CD4-positive, CD25-positive, alpha-beta regulatory T cell (primary cell): ENCODE results near the gene C9. TPM values are rescaled to one million over a fixed set of nuclear protein-coding genes. Genes with fewer than 3 reads are reported as not detected.
"Not testable (repeated sequence)": the region's sequence is repeated elsewhere in the genome, so short reads cannot be mapped to it uniquely, and the experiment has no call there.

ENCODE experiments used
- ATAC-seq, 2 donors: fragments of 150-1000 bp; cut with Tn5 transposase; one replicate each; pipeline ENCODE4 v1.10.0; 2021; ENCODE audit warnings: low read depth in 2 of 2, moderate number of reproducible peaks in 2 of 2, moderate library complexity in 1 of 2
- DNase-seq, 3 donors: peaks; one replicate each; pipeline versions ENCODE4 v3.0.0 to v3.0.0-alpha.2; 2012 to 2022; ENCODE audit warnings: mixed read lengths in 1 of 3
- H3K27ac ChIP-seq: one replicate; pipeline ENCODE4 v1.7.0; 2013; ENCODE audit warnings: mild to moderate bottlenecking, low read length; ENCODE audit not compliant: insufficient read depth, poor library complexity, severe bottlenecking
- H3K27me3 ChIP-seq: one replicate; pipeline ENCODE4 v1.7.0; 2013; ENCODE audit warnings: low read length; ENCODE audit not compliant: control insufficient read depth, insufficient read depth
- H3K36me3 ChIP-seq: one replicate; pipeline ENCODE4 v1.7.0; 2013; ENCODE audit warnings: mild to moderate bottlenecking, low read length, moderate library complexity; ENCODE audit not compliant: control insufficient read depth, insufficient read depth
- H3K4me1 ChIP-seq: 2 replicates; pipeline ENCODE4 v1.7.0; 2013; ENCODE audit warnings: mild to moderate bottlenecking, low read length; ENCODE audit not compliant: insufficient read depth, control insufficient read depth, poor library complexity, severe bottlenecking
- H3K4me3 ChIP-seq: one replicate; pipeline ENCODE4 v1.7.0; 2013; ENCODE audit warnings: low read depth, mild to moderate bottlenecking, low read length, moderate library complexity
- H3K9me3 ChIP-seq, 2 experiments: 1 replicate in 1 of 2; 2 replicates in 1 of 2; pipeline ENCODE4 v1.7.0; 2013; ENCODE audit warnings: low read length in 2 of 2, mild to moderate bottlenecking in 1 of 2, moderate library complexity in 1 of 2; ENCODE audit not compliant: control insufficient read depth in 2 of 2
- H3K27ac Mint-ChIP-seq, 3 donors: one replicate each; pipeline ENCODE4 v1.8.0; 2020 to 2022; ENCODE audit warnings: mild to moderate bottlenecking in 3 of 3, mixed read lengths in 3 of 3, moderate library complexity in 2 of 3
- H3K27me3 Mint-ChIP-seq: one replicate; pipeline ENCODE4 v1.8.0; 2022; ENCODE audit warnings: mild to moderate bottlenecking, mixed read lengths
- H3K36me3 Mint-ChIP-seq: one replicate; pipeline ENCODE4 v1.8.0; 2020; ENCODE audit warnings: mixed read lengths
- H3K4me1 Mint-ChIP-seq, 4 donors: one replicate each; pipeline ENCODE4 v1.8.0; 2020 to 2022; ENCODE audit warnings: mixed read lengths in 4 of 4, mild to moderate bottlenecking in 1 of 4
- H3K4me3 Mint-ChIP-seq, 4 donors: one replicate each; pipeline ENCODE4 v1.8.0; 2020 to 2022; ENCODE audit warnings: mild to moderate bottlenecking in 4 of 4, mixed read lengths in 4 of 4, moderate library complexity in 3 of 4
- H3K9me3 Mint-ChIP-seq, 7 donors: one replicate each; pipeline ENCODE4 v1.8.0; 2020 to 2022; ENCODE audit warnings: mixed read lengths in 7 of 7, mild to moderate bottlenecking in 3 of 7, moderate library complexity in 2 of 7
- polyA plus RNA-seq, 4 donors: library from polyadenylated mRNA; unstranded; fragments of 300-500 nt; fragmentation: Illumina TruSeq; gene quantifications; one replicate each; pipeline ENCODE4 v1.2.3, GENCODE V29; 2021
- total RNA-seq: library from RNA; stranded (reverse); gene quantifications from one replicate; pipeline ENCODE4 v1.2.3, GENCODE V29; 2022

Gene C9
- total and polyA plus RNA-seq, 5 donors from 2014 or later = not detected

GRCh38 chr5:39323542-39323941, 40.8 kb downstream of the C9 start:
- H3K36me3 ChIP-seq = no peaks in the 10 kb centered on the region
- no peaks in the 10 kb centered on the region for H3K4me1 ChIP-seq
- DNase-seq (no peak), ATAC-seq (no peak)
- Mint-ChIP-seq H3K4me3 (no peak overlapping the region), H3K27ac (no peak overlapping the region), H3K27me3 (peaks cover 25% of the 10 kb centered on the region), H3K9me3 (peaks cover 0 to 4% (median 3%) of the 10 kb centered on the region in 7 donors), H3K36me3 (peaks cover 8% of the 10 kb centered on the region), H3K4me1 (no peaks in the 10 kb centered on the region)
- H3K4me3 ChIP-seq = no peak overlapping the region
- no peaks in the 10 kb centered on the region for H3K9me3 ChIP-seq
- H3K27ac ChIP-seq = no peak overlapping the region
- peaks cover 26% of the 10 kb centered on the region for H3K27me3 ChIP-seq

- Histone ChIP-seq H3K27me3 (peaks cover 26% of the 10 kb centered on the region), H3K9me3 (no peaks in the 10 kb centered on the region), H3K36me3 (no peaks in the 10 kb centered on the region), H3K27ac (no peak overlapping the region), H3K4me1 (no peaks in the 10 kb centered on the region), H3K4me3 (no peak overlapping the region)
- DNase-seq = no peak
- H3K36me3 Mint-ChIP-seq = peaks cover 8% of the 10 kb centered on the region
- H3K27me3 Mint-ChIP-seq = peaks cover 31% of the 10 kb centered on the region
- H3K4me1 Mint-ChIP-seq = peaks cover 0 to 8% (median 4%) of the 10 kb centered on the region in 4 donors
- no peak overlapping the region for H3K4me3 Mint-ChIP-seq
- H3K27ac Mint-ChIP-seq = no peak overlapping the region
- ATAC-seq = no peak
- peaks cover 0 to 10% (median 3%) of the 10 kb centered on the region in 7 donors for H3K9me3 Mint-ChIP-seq
Observed at GRCh38 chr5:39319395-39319794, 44.9 kb downstream of the C9 start.

GRCh38 chr5:39316464-39316863, 47.8 kb downstream of the C9 start:
- not testable (repeated sequence) for H3K27ac Mint-ChIP-seq, H3K4me1 Mint-ChIP-seq, ATAC-seq, H3K36me3 ChIP-seq, H3K9me3 ChIP-seq, H3K4me3 ChIP-seq, H3K4me1 ChIP-seq, H3K4me3 Mint-ChIP-seq, DNase-seq, H3K9me3 Mint-ChIP-seq, H3K27ac ChIP-seq, H3K36me3 Mint-ChIP-seq
- peaks cover 39% of the 10 kb centered on the region for H3K27me3 Mint-ChIP-seq
- peaks cover 17% of the 10 kb centered on the region for H3K27me3 ChIP-seq

GRCh38 chr5:39315995-39316394, 48.3 kb downstream of the C9 start:
- peaks cover 0 to 8% (median 4%) of the 10 kb centered on the region in 4 donors for H3K4me1 Mint-ChIP-seq
- peaks cover 8% of the 10 kb centered on the region for H3K36me3 Mint-ChIP-seq
- H3K4me3 Mint-ChIP-seq = no peak overlapping the region
- H3K36me3 ChIP-seq = no peaks in the 10 kb centered on the region
- DNase-seq (no peak), ATAC-seq (no peak)
- no peak overlapping the region for H3K27ac ChIP-seq
- peaks cover 13% of the 10 kb centered on the region for H3K27me3 ChIP-seq
- peaks cover 38% of the 10 kb centered on the region for H3K27me3 Mint-ChIP-seq
- no peaks in the 10 kb centered on the region for H3K9me3 ChIP-seq
- peaks cover 0 to 10% (median 3%) of the 10 kb centered on the region in 7 donors for H3K9me3 Mint-ChIP-seq
- H3K27ac Mint-ChIP-seq = no peak overlapping the region
- no peak overlapping the region for H3K4me3 ChIP-seq
- H3K4me1 ChIP-seq = no peaks in the 10 kb centered on the region

- Mint-ChIP-seq H3K27ac (no peak overlapping the region), H3K27me3 (peaks cover 27% of the 10 kb centered on the region), H3K4me1 (peaks cover 0 to 8% (median 4%) of the 10 kb centered on the region in 4 donors), H3K4me3 (no peak overlapping the region), H3K36me3 (no peaks in the 10 kb centered on the region), H3K9me3 (peaks cover 0 to 7% (median 3%) of the 10 kb centered on the region in 7 donors)
- Histone ChIP-seq H3K36me3 (no peaks in the 10 kb centered on the region), H3K4me3 (no peak overlapping the region), H3K4me1 (no peaks in the 10 kb centered on the region), H3K27me3 (peaks cover 6% of the 10 kb centered on the region), H3K9me3 (no peaks in the 10 kb centered on the region), H3K27ac (no peak overlapping the region)
- ATAC-seq (no peak), DNase-seq (no peak)
Observed at GRCh38 chr5:39314591-39314990, 49.7 kb downstream of the C9 start.

GRCh38 chr5:39309534-39309933, 54.8 kb downstream of the C9 start:
- Mint-ChIP-seq H3K4me3 (no peak overlapping the region), H3K36me3 (peaks cover 3% of the 10 kb centered on the region), H3K27me3 (peaks cover 37% of the 10 kb centered on the region), H3K9me3 (peaks cover 0 to 3% (median 0%) of the 10 kb centered on the region in 7 donors), H3K4me1 (no peaks in the 10 kb centered on the region), H3K27ac (no peak overlapping the region)
- no peaks in the 10 kb centered on the region for H3K36me3 ChIP-seq
- no peak overlapping the region for H3K4me3 ChIP-seq
- no peak for ATAC-seq
- no peaks in the 10 kb centered on the region for H3K4me1 ChIP-seq
- no peak for DNase-seq
- H3K9me3 ChIP-seq = no peaks in the 10 kb centered on the region
- peaks cover 5% of the 10 kb centered on the region for H3K27me3 ChIP-seq
- no peak overlapping the region for H3K27ac ChIP-seq

- Histone ChIP-seq H3K4me3 (no peak overlapping the region), H3K4me1 (no peaks in the 10 kb centered on the region), H3K27ac (no peak overlapping the region), H3K27me3 (peaks cover 2% of the 10 kb centered on the region), H3K9me3 (peaks cover 9 to 11% of the 10 kb centered on the region in 2 experiments), H3K36me3 (no peaks in the 10 kb centered on the region)
- Mint-ChIP-seq H3K4me3 (no peak overlapping the region), H3K27me3 (peaks cover 22% of the 10 kb centered on the region), H3K4me1 (peaks cover 0 to 4% (median 0%) of the 10 kb centered on the region in 4 donors), H3K27ac (no peak overlapping the region), H3K9me3 (peaks cover 0 to 5% (median 2%) of the 10 kb centered on the region in 7 donors), H3K36me3 (peaks cover 6% of the 10 kb centered on the region)
- DNase-seq = no peak
- ATAC-seq = no peak
Observed at GRCh38 chr5:39302472-39302871, 61.8 kb downstream of the C9 start.

GRCh38 chr5:39301406-39301805, 62.9 kb downstream of the C9 start:
- no peak for DNase-seq
- no peak overlapping the region for H3K27ac ChIP-seq
- Mint-ChIP-seq H3K4me3 (no peak overlapping the region), H3K9me3 (peaks cover 0 to 11% (median 4%) of the 10 kb centered on the region in 7 donors), H3K36me3 (peaks cover 6% of the 10 kb centered on the region), H3K4me1 (peaks cover 0 to 4% (median 0%) of the 10 kb centered on the region in 4 donors), H3K27me3 (peaks cover 18% of the 10 kb centered on the region), H3K27ac (no peak overlapping the region)
- peaks cover 9 to 11% of the 10 kb centered on the region in 2 experiments for H3K9me3 ChIP-seq
- no peaks in the 10 kb centered on the region for H3K36me3 ChIP-seq
- H3K27me3 ChIP-seq = peaks cover 5% of the 10 kb centered on the region
- ATAC-seq = no peak
- no peak overlapping the region for H3K4me3 ChIP-seq
- no peaks in the 10 kb centered on the region for H3K4me1 ChIP-seq
